ENCODE results near the gene ODC1. TPM values are rescaled to one million over a fixed set of nuclear protein-coding genes. Genes with fewer than 3 reads are reported as not detected.

ODC1 gene
- total RNA-seq, 1 experiment from 2014 or later: 277 TPM

- Mint-ChIP-seq H3K4me3 (ENCODE audit: unreplicated experiment) (no peak overlapping the region), H3K4me1 (ENCODE audit: low read depth, unreplicated experiment) (peaks cover 16% of the 10 kb centered on the region), H3K27me3 (ENCODE audit: insufficient read depth, unreplicated experiment) (no peaks in the 10 kb centered on the region), H3K36me3 (ENCODE audit: insufficient read depth, unreplicated experiment) (no peaks in the 10 kb centered on the region), H3K27ac (ENCODE audit: unreplicated experiment) (no peak overlapping the region), H3K9me3 (ENCODE audit: unreplicated experiment) (no peaks in the 10 kb centered on the region)
- no peaks in the 10 kb centered on the region for H3K9me3 ChIP-seq
- CTCF ChIA-PET: no interaction called here
- BruUV-seq (replicated peaks): no TSS peak
- no peak overlapping the region for H3K4me3 ChIP-seq (ENCODE audit: low read depth, low read length)
- H3K4me1 ChIP-seq: peaks cover 18% of the 10 kb centered on the region
- no peak for DNase-seq
- intact Hi-C loops (cut with micrococcal nuclease; ENCODE audit: unreplicated experiment): no loop called here
- H3K36me3 ChIP-seq (ENCODE audit: control insufficient read depth, insufficient read depth, low read length): no peaks in the 10 kb centered on the region
- no peaks in the 10 kb centered on the region for H3K27me3 ChIP-seq (replicated peaks; ENCODE audit: control insufficient read depth, insufficient read depth, low read length)
- no peak for TF ChIP-seq CTCF (IDR thresholded peaks at IDR 0.05; ENCODE audit: insufficient read depth in 1 of 2, low read depth in 1 of 2, low read length in 1 of 2, severe bottlenecking in 1 of 2, unreplicated experiment in 1 of 2)
- POLR2A ChIA-PET: no interaction called here
Measured at GRCh38 chr2:10477443-10478297, 29.5 kb upstream of the ODC1 start.

GRCh38 chr2:10476723-10477442 is 28.8 kb upstream of the ODC1 start:
- POLR2A ChIA-PET: no interaction called here
- H3K27me3 Mint-ChIP-seq (ENCODE audit: insufficient read depth, unreplicated experiment): no peaks in the 10 kb centered on the region
- H3K4me3 Mint-ChIP-seq (ENCODE audit: unreplicated experiment): no peak overlapping the region
- peaks cover 8% of the 10 kb centered on the region for H3K4me1 Mint-ChIP-seq (ENCODE audit: low read depth, unreplicated experiment)
- no peak for DNase-seq
- BruUV-seq (replicated peaks): no TSS peak
- no peaks in the 10 kb centered on the region for H3K9me3 Mint-ChIP-seq (ENCODE audit: unreplicated experiment)
- no peaks in the 10 kb centered on the region for H3K36me3 Mint-ChIP-seq (ENCODE audit: insufficient read depth, unreplicated experiment)
- H3K4me1 ChIP-seq: peaks cover 12% of the 10 kb centered on the region
- no peaks in the 10 kb centered on the region for H3K9me3 ChIP-seq
- intact Hi-C loops (cut with micrococcal nuclease; ENCODE audit: unreplicated experiment): no loop called here
- CTCF ChIA-PET: no interaction called here
- no peaks in the 10 kb centered on the region for H3K36me3 ChIP-seq (ENCODE audit: control insufficient read depth, insufficient read depth, low read length)
- no peak overlapping the region for H3K27ac Mint-ChIP-seq (ENCODE audit: unreplicated experiment)
- TF ChIP-seq CTCF (IDR thresholded peaks at IDR 0.05; ENCODE audit: insufficient read depth in 1 of 2, low read depth in 1 of 2, low read length in 1 of 2, severe bottlenecking in 1 of 2, unreplicated experiment in 1 of 2): no peak
- H3K27me3 ChIP-seq (replicated peaks; ENCODE audit: control insufficient read depth, insufficient read depth, low read length): no peaks in the 10 kb centered on the region
- H3K4me3 ChIP-seq (ENCODE audit: low read depth, low read length): no peak overlapping the region

DNA sequence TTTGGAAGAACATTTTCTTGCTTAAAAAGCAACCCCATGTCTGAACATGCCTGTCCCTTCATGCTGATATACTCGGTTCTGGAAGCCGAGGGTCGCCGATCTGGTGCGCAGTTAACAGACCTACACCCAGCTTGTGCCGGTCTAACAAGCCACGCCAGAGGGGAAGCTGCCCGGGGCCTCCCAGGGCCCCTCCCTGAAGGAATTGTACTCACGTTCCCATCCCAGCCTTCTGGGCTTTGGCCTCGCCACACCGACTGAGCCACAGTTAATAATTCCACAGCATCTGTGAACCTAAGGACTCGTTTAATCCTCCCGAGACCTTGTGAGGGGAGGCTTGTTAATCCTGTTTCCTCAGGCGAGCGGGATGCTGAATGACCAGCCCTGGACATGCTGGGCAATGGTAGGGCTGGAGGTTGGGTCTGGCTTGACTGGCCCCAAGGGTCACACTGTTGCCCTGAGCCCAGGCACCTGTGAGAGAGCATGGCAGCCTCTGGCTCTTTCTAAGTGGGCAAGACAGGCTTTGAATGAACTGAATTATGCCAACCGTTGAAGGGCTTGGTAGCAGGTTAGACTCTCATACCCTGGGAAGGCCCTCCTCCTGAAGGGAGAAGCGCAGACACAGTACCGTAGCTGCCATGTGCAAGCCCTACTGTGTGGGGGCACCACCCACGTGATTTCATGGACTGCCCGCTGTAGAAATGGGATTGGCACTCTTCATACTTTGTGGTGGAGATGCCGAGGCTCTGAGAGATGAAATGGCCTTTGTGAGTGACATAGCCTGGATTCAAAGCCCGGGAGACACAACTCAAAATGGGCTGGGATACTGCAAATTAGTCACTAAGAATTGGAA is 27.9 kb upstream of the ODC1 start:
- no peaks in the 10 kb centered on the region for H3K36me3 ChIP-seq (ENCODE audit: control insufficient read depth, insufficient read depth, low read length)
- ChIA-PET CTCF (no interaction called here), POLR2A (no interaction called here)
- TF ChIP-seq CTCF (IDR thresholded peaks at IDR 0.05; ENCODE audit: insufficient read depth in 1 of 2, low read depth in 1 of 2, low read length in 1 of 2, severe bottlenecking in 1 of 2, unreplicated experiment in 1 of 2): no peak
- no peaks in the 10 kb centered on the region for H3K36me3 Mint-ChIP-seq (ENCODE audit: insufficient read depth, unreplicated experiment)
- BruUV-seq (replicated peaks): no TSS peak
- no peak overlapping the region for H3K4me3 Mint-ChIP-seq (ENCODE audit: unreplicated experiment)
- no peaks in the 10 kb centered on the region for H3K27me3 ChIP-seq (replicated peaks; ENCODE audit: control insufficient read depth, insufficient read depth, low read length)
- no peaks in the 10 kb centered on the region for H3K9me3 ChIP-seq
- peaks cover 6% of the 10 kb centered on the region; the same call in 1 of the 2 replicates for H3K4me1 ChIP-seq
- intact Hi-C loops (cut with micrococcal nuclease; ENCODE audit: unreplicated experiment): no loop called here
- H3K9me3 Mint-ChIP-seq (ENCODE audit: unreplicated experiment): no peaks in the 10 kb centered on the region
- H3K4me3 ChIP-seq (ENCODE audit: low read depth, low read length): no peak overlapping the region
- peaks cover 7% of the 10 kb centered on the region for H3K4me1 Mint-ChIP-seq (ENCODE audit: low read depth, unreplicated experiment)
- no peak overlapping the region for H3K27ac Mint-ChIP-seq (ENCODE audit: unreplicated experiment)
- no peak for DNase-seq
- no peaks in the 10 kb centered on the region for H3K27me3 Mint-ChIP-seq (ENCODE audit: insufficient read depth, unreplicated experiment)
